DMS53 treated with DMSO at 0.1 percent for 48 hours (cell line): ENCODE data around the gene KCNIP4.
A peak's percentile ranks its signal among the peaks of the same experiment; 100 is the strongest.

Experiments used
- DNase-seq: peaks from one replicate; lab custom pipeline; 2025; ENCODE audit not compliant: unreplicated experiment; lab: John Stamatoyannopoulos, UW

KCNIP4 gene

GRCh38 chr4:21699446-21699845, 249.1 kb downstream of the KCNIP4 start:
- DNase-seq: no peak

- DNase-seq: peak; percentile 76
These were observed 251.0 kb downstream of the KCNIP4 start for GRCh38 chr4:21697583-21697982.

DNA sequence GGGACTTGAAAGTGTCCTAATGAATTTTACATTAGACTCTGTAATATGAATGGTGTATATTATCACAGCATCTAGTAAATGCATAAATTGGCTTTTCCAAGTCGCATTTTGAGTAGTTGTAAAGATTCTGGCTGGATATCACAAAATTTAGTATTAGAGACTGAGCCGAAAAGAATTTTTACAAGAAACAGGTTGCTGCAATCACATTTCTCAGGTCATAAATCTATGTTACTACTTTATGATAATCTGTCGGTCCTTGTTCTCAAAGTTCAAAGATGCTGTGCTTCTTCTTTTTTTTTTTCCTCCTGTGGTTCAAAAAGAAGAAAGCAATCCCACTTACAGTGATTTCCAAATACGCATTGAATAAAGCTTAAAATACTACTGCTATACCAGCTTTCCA, 253.4 kb downstream of the KCNIP4 start:
- DNase-seq: no peak

GRCh38 chr4:21692241-21692640, 256.3 kb downstream of the KCNIP4 start:
- no peak for DNase-seq

- no peak for DNase-seq
These were observed 259.8 kb downstream of the KCNIP4 start for GRCh38 chr4:21688596-21689265.

- DNase-seq: no peak
These were observed 262.7 kb downstream of the KCNIP4 start for GRCh38 chr4:21685911-21686310.

GRCh38 chr4:21680326-21680898, 268.2 kb downstream of the KCNIP4 start:
- no peak for DNase-seq

- no peak for DNase-seq
These were observed 269.9 kb downstream of the KCNIP4 start for GRCh38 chr4:21678711-21679110.

DNA sequence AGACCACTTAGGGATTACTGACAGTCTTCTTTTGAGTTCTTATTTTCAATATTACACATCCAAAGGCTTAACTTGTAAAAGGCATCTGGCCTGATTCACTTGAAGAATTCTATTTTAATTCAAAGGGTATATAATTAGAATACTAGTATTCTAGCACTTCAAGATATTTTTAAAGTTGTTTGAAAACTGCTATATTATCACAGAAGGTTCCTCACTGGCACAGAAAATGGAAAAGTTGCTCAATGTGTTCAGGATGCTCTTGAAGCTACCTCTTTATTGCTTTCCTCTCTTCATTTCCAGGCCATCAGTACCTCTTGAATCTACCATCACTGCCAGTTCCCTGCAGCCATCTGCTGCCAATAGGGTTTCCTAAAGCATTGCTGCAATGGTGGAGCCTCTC, 271.4 kb downstream of the KCNIP4 start:
- no peak for DNase-seq

DNA sequence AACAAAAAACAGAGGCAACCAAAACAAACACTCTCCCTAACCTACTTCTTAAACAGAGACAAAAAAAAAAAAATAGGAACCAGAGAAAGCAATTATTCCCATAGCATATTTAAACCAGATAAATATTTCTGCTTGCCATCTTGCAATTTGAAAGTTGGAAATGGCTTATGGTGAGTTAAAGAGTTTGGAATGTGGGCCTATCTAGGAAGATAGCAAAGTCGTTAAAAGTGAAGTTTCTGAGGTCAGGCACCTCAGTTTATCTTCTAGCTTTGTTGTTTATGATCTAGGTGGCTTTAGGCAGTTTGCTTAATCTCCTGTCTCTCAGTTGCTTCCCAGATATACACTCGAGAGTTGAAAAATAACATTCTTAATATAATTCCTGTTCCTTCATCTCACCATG, 284.2 kb downstream of the KCNIP4 start:
- DNase-seq: no peak

DNA sequence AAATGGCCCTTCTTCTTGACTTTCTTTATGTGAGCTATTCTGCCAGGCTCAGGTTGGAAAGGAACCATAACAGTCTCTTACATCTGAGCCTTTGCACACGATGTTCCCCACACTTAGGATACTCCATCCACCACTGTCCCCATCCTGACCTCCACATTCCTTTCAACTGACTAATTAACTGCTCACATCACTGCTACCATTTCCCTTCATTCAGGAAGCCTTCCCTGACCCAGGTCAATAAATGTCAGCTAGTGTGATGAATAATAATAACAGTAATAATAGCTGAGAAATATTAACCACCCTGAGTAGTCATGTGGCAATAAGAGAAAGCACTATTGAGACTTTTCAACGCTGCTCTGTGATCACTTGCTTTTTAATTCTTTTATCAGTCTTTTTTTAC, 291.7 kb downstream of the KCNIP4 start:
- DNase-seq: no peak

- DNase-seq: no peak
These were observed 293.5 kb downstream of the KCNIP4 start for GRCh38 chr4:21655031-21655430.

DNA sequence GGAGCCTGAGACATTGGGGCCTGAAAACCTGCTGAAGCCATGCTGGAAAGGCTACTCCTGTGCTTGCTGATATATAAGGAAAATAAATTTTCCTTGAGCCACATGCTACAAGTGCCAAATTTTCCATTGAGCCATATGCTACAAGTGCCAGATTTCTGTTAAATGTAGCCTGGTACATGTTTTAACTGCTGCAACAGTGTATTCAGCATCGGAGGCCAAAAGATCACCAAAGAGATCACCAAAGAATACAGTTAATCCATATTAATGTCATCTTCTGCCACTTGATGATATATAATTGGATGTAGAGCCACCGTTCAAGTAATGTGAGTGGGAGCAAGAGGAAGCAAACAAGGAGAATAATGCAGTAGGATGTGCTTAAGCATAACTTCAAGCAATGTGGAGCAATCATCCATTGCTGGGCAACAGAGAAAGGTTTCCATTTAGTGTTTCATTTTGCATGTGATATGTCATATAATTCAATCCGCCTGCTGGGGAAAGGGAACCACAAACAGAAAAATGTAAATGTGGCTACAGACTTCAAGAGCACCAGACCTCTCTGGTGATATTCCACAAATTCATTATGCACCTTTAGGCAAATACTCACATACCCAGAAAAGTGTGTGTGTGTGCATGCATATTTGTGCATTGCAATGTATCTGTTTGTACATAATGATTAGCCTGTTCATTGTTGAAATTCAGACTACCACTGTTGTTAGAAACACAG, 295.9 kb downstream of the KCNIP4 start:
- no peak for DNase-seq

DNA sequence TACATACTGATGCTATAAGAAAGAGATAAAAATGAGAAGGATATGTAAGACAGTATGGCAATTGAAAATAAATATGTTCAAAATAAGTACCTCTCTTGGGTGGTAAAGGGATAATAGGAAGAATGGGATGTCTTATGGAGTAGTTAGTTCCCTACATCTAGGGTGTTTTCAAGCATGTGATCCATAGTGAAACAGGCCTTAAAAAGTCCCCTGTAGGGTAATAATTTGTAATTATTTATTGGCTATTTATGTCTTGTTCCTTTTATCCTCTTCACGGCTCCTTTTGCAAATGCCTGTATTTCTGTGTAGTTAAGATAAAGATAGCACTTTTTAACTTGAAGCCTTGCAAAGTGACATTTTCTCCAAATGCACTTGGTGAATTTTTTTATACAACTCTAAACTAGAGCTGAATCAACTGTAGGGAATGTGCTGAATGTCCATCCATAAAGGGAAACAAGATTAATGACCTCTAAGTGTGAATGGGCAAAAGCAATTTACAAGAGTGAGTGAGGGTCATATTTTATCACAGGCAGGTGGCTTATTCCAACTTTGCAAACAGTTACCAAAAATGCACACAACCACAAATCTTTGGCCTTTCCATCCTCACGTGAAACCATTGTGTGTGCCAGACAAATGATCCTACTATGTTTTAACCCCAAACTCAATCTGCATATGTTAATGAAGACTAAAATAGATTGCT, 299.0 kb downstream of the KCNIP4 start:
- DNase-seq: no peak

- DNase-seq: no peak
These were observed 302.8 kb downstream of the KCNIP4 start for GRCh38 chr4:21645776-21646175.

- no peak for DNase-seq
These were observed 306.9 kb downstream of the KCNIP4 start for GRCh38 chr4:21641696-21642095.

- no peak for DNase-seq
These were observed 310.3 kb downstream of the KCNIP4 start for GRCh38 chr4:21638171-21638725.

GRCh38 chr4:21628916-21629610, 319.5 kb downstream of the KCNIP4 start:
- DNase-seq: no peak

DNA sequence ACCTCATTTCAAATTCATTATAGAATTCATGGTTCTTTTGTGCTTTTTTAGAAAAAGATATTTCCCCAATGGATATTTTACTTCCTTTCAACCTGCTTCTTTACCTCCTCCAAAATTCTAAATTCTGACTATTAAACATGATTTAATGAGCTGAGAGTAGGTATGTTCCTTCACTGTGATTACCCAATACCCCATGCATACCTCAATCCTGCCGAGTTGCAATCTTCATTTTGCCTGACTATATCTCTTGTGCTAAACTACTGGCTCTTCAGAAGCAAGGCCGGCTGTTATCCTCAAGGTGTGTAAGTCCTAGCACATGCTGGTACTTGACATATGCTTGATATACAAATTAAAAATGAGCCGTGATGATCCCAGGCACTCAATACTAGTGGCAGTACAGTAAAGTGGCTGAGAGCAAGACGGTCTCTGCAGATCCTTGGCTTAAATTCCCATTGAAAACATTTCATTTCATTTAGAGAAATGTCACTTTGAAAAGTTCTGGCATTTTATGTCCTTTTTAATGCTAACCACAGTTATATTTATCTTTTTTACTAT, 320.4 kb downstream of the KCNIP4 start:
- DNase-seq: no peak

GRCh38 chr4:21625447-21625846, 323.1 kb downstream of the KCNIP4 start:
- DNase-seq: no peak

DNA sequence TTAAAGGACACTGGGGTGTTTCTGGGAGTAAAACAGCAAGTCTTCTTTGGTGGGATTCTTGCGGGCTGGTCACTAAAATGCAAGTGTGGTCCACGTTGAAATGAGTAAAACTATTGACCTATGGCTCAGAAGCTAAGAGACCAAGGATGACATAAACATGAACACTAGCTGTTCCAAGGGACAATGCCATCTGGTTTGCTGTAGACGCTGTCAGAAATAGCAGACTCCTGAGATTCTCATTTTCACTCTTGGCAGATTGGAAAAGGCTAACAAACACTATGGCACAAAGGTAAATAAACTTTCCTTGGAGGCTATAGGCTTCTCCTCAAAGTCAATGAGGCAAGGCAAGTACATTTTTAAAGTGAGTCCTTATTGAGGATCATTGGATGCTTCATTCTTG, 343.6 kb downstream of the KCNIP4 start:
- no peak for DNase-seq
